Lung (tissue), 12 donors: ENCODE results near the gene PTPRN2. TPM values are rescaled to one million over a fixed set of nuclear protein-coding genes. Genes with fewer than 3 reads are reported as not detected.

Experiments
- ATAC-seq: fragments of 200-7000 bp; cut with Tn5 transposase; one replicate; pipeline ENCODE4 v1.9.1; 2020; ENCODE audit warnings: moderate number of reproducible peaks; ENCODE audit not compliant: insufficient read depth, low FRiP score
- DNase-seq, 3 donors: peaks; one replicate each; pipeline ENCODE4 v3.0.0-alpha.2; 2013 to 2017
- H3K27ac ChIP-seq, 2 donors: one replicate each; pipeline ENCODE4 v1.5.1; 2013; ENCODE audit warnings: mild to moderate bottlenecking in 2 of 2, moderate library complexity in 2 of 2, control low read depth in 1 of 2, inconsistent platforms in 1 of 2, low read depth in 1 of 2, low read length in 1 of 2
- H3K27me3 ChIP-seq, 3 donors: one replicate each; pipeline ENCODE4 v1.5.1; 2013; ENCODE audit warnings: low read length in 2 of 3; ENCODE audit not compliant: control insufficient read depth in 3 of 3, insufficient read depth in 3 of 3
- H3K36me3 ChIP-seq, 4 donors: one replicate each; pipeline ENCODE4 v1.5.1; 2013; ENCODE audit warnings: low read length in 4 of 4, mild to moderate bottlenecking in 1 of 4, moderate library complexity in 1 of 4; ENCODE audit not compliant: control insufficient read depth in 4 of 4, insufficient read depth in 4 of 4
- H3K4me1 ChIP-seq, 5 donors: one replicate each; pipeline ENCODE4 v1.5.1; 2013; ENCODE audit warnings: low read length in 5 of 5, mild to moderate bottlenecking in 2 of 5, moderate library complexity in 1 of 5; ENCODE audit not compliant: control insufficient read depth in 5 of 5, insufficient read depth in 5 of 5
- H3K4me3 ChIP-seq: one replicate; pipeline ENCODE4 v1.5.1; 2013; ENCODE audit warnings: mild to moderate bottlenecking, control low read depth, moderate library complexity
- H3K9ac ChIP-seq, 2 donors: one replicate each; pipeline ENCODE4 v1.5.1; 2013; ENCODE audit warnings: low read length in 2 of 2, control low read depth in 1 of 2; ENCODE audit not compliant: insufficient read depth in 1 of 2
- H3K9me3 ChIP-seq, 4 donors: one replicate each; pipeline ENCODE4 v1.5.1; 2013; ENCODE audit warnings: low read length in 3 of 4, mild to moderate bottlenecking in 1 of 4, moderate library complexity in 1 of 4; ENCODE audit not compliant: control insufficient read depth in 4 of 4, insufficient read depth in 3 of 4
- whole genome bisulfite sequencing, 2 donors: extraction: QIAGEN DNeasy Blood & Tissue Kit; methylation state at CpG; one replicate each; pipeline ENCODE4 v1.1.7; 2013; 5-methylcytosine and 5-hydroxymethylcytosine counted together
- polyA plus RNA-seq, 2 donors: library from polyadenylated mRNA; stranded (reverse); fragments of 200-250 nt; gene quantifications; one replicate each; pipeline ENCODE4 v1.2.1, GENCODE V29; 2013
- total RNA-seq, 2 donors: library from RNA; depleted of rRNA in 1 of 2; stranded (reverse); fragments of >200 nt in 1 of 2; gene quantifications; one replicate each; pipeline ENCODE4 v1.2.1, GENCODE V29; 2014 to 2021
- TF ChIP-seq, protein P1 (sequence below): IDR thresholded peaks from 2 replicates; pipeline ENCODE4 v1.5.1; 2012; ENCODE audit warnings: mild to moderate bottlenecking; ENCODE audit errors: control extremely low read depth, extremely low read depth
- donor health status: control.
- donor health status: control.
- donor health status: Bipolar disorder and iron deficiency.
- donor health status: healthy.
- donor health status: DM: yes; HTN: yes; CAD: no.

PTPRN2 gene
- total and polyA plus RNA-seq, 4 donors: 2.1 to 7.4 (median 4.4) TPM

DNA sequence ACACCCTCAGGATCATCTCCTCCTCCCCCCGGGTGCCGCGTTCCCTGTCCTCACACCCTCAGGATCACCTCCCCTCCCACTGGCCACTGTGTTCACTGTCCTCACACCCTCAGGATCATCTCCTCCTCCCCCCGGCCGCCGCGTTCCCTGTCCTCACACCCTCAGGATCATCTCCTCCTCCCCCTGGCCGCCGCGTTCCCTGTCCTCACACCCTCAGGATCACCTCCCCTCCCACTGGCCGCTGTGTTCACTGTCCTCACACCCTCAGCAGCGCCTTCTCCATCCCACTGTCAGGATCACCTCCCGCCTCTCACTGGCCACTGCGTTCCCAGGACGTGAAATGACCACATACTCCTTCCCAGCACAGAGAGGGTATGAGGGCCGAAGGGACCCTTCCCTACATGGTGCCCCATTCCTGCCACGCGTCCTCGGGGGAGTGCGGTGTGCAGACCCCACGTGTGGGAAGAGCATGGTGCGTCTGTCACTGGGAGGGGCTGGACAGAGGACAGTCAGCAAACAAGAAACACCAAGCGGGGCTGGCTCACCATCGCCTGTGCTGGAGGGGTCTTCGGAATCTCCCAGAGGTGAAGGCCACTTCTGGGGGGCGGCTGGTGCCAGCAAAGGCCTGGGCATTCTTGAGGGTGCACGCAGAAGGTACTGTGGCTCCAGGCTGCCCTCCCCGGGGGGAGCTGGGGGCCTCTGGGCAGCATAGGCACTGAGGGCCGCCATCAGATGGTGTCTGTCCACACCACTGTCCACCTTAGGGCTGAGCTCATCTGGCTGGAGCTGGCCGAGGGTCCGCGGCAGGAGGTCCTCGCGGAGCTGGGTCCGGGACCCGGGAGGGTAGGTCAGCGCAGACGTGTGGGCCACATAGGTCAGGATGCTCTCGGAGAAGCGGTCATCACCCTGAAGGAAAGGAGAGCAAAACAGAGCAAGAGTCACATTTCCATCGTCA is 421.0 kb downstream of the PTPRN2 start:
- no peak overlapping the region for H3K4me3 ChIP-seq
- H3K9ac ChIP-seq: no peak overlapping the region
- TF ChIP-seq, protein P1, sequence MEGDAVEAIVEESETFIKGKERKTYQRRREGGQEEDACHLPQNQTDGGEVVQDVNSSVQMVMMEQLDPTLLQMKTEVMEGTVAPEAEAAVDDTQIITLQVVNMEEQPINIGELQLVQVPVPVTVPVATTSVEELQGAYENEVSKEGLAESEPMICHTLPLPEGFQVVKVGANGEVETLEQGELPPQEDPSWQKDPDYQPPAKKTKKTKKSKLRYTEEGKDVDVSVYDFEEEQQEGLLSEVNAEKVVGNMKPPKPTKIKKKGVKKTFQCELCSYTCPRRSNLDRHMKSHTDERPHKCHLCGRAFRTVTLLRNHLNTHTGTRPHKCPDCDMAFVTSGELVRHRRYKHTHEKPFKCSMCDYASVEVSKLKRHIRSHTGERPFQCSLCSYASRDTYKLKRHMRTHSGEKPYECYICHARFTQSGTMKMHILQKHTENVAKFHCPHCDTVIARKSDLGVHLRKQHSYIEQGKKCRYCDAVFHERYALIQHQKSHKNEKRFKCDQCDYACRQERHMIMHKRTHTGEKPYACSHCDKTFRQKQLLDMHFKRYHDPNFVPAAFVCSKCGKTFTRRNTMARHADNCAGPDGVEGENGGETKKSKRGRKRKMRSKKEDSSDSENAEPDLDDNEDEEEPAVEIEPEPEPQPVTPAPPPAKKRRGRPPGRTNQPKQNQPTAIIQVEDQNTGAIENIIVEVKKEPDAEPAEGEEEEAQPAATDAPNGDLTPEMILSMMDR: no peak
- no peak overlapping the region for H3K27ac ChIP-seq
- ATAC-seq (no peak), DNase-seq (no peak)
- no peaks in the 10 kb centered on the region for H3K4me1 ChIP-seq
- H3K36me3 ChIP-seq: no peaks in the 10 kb centered on the region
- no peaks in the 10 kb centered on the region for H3K27me3 ChIP-seq
- WGBS, 2 donors: 85 to 89% methylated on average over 40 to 41 of the region's 41 CpGs
- H3K9me3 ChIP-seq: peaks cover 0 to 10% (median 4%) of the 10 kb centered on the region in 4 donors

DNA sequence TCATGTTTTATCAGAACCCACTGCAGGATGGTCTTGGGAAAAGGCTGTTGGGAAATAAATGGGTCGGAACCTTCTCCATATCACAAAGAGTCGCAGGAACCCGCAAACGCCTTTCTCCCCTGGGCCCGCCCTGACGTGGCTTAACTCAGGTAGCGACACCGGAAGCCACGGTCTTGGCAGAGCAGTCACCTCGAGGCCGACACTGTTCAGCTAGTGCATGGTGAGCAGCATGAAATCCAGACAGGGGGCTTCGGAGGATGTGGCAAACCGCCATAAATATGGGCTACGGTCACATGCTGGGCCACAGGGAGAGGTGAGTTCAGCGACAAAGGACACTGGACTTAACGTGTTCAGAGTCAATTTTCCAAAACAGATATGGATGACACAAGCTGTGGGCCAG is 421.9 kb downstream of the PTPRN2 start:
- ATAC-seq: no peak
- H3K4me3 ChIP-seq: no peak overlapping the region
- no peak overlapping the region for H3K9ac ChIP-seq
- no peak for DNase-seq
- WGBS, 2 donors: 90% methylated on average over 16 of the region's 16 CpGs
- peaks cover 0 to 11% (median 5%) of the 10 kb centered on the region in 4 donors for H3K9me3 ChIP-seq
- H3K27me3 ChIP-seq: no peaks in the 10 kb centered on the region
- TF ChIP-seq, protein P1: no peak
- no peaks in the 10 kb centered on the region for H3K36me3 ChIP-seq
- H3K4me1 ChIP-seq: no peaks in the 10 kb centered on the region
- H3K27ac ChIP-seq: no peak overlapping the region

DNA sequence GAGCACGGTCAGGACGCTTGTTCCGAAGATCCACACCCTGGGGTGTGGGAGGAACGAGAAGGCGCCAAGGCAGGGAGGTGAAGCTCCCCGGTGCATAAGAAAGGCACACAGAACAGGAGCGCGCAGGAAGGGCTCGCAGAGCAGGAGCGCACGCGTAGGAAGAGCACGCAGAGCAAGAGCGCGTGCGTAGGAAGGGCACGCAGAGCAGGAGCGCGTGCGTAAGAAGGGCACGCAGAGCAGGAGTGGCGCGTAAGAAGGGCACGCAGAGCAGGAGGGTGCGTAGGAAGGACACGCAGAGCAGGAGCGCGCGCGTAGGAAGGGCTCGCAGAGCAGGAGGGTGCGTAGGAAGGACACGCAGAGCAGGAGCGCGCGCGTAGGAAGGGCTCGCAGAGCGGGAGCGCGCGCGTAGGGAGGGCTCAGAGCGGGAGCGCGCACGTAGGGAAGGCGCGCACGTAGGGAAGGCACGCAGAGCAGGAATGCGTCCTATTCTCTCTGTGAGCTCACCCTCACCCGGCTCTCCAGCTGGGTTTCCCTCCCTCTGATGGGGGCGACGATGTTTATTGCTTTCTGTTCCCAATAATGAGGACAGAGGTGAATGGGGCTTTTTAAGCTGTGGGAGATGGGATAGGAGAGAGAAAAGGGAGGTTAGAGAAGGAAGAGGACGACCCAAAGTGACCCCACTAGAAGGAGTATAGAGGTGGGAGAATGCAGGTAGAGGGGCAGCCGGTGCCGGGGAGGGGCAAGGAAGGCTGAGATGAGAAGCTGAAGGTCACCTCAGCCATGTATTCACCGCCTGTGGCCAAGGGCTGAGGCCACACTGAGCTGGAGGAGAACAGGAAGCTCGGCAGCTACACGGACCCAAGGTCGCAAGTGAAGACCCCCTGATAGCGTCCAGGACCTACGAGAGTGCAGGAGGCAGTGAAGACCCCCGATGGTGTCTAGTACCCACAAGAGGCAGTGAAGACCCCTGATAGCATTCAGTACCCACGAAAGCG is 423.2 kb downstream of the PTPRN2 start:
- 58 to 62% methylated on average over 58 to 67 of the region's 67 CpGs for WGBS, 2 donors
- Histone ChIP-seq H3K4me3 (no peak overlapping the region), H3K27ac (no peak overlapping the region), H3K9me3 (peaks cover 0 to 13% (median 5%) of the 10 kb centered on the region in 4 donors), H3K9ac (no peak overlapping the region), H3K27me3 (no peaks in the 10 kb centered on the region), H3K4me1 (no peaks in the 10 kb centered on the region), H3K36me3 (no peaks in the 10 kb centered on the region)
- no peak for ATAC-seq
- TF ChIP-seq, protein P1: no peak
- no peak for DNase-seq
